IPS DF 6.9 (cell line): ENCODE results near the gene DDIT4.

ENCODE experiments used
- DNase-seq: peaks from one replicate; pipeline ENCODE4 v3.0.0-alpha.2; 2013; ENCODE audit warnings: low read depth, low spot score
- H3K27ac ChIP-seq: one replicate; pipeline ENCODE4 v1.5.1; 2013; ENCODE audit warnings: low read length, control low read depth
- H3K27me3 ChIP-seq: 2 replicates; pipeline ENCODE4 v1.6.1; 2013; ENCODE audit warnings: mild to moderate bottlenecking, low read length; ENCODE audit not compliant: control insufficient read depth, insufficient read depth
- H3K36me3 ChIP-seq: 2 replicates; pipeline ENCODE4 v1.6.1; 2013; ENCODE audit warnings: low read length; ENCODE audit not compliant: control insufficient read depth, insufficient read depth
- H3K4me1 ChIP-seq: 2 replicates; pipeline ENCODE4 v1.6.1; 2013; ENCODE audit warnings: low read length; ENCODE audit not compliant: control insufficient read depth, insufficient read depth
- H3K4me3 ChIP-seq: 2 replicates; pipeline ENCODE4 v1.5.1; 2013; ENCODE audit warnings: mild to moderate bottlenecking, low read length
- H3K9me3 ChIP-seq: 2 replicates; pipeline ENCODE4 v1.6.1; 2013; ENCODE audit warnings: low read length, inconsistent platforms; ENCODE audit not compliant: control insufficient read depth, insufficient read depth
- WGBS: extraction: QIAGEN DNeasy Blood & Tissue Kit; methylation state at CpG from one replicate; pipeline ENCODE4 v1.1.7; 2013; ENCODE audit warnings: mixed read lengths, missing lambda C conversion rate; ENCODE audit not compliant: insufficient read length, insufficient coverage; 5-methylcytosine and 5-hydroxymethylcytosine counted together

Gene DDIT4

DNA sequence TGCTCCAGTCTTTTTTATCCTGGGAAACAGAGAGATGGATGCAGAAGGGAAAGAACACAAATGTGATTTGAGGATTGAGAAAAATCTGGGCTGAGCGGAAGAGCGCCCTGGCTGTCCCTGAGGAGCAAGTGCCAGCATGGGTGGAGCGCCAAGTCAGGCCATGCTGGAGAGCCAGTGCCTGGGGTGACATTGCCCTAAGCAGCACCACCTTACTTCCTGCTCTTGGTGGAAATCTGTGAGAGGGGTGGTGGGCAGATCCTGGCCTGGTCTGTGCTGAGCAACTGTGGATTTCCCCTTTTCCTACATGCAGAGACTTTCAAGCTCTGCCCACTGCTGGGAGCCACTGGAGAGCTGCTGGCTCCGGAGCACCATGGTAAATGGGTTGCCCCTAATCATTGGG lies 36.9 kb downstream of the DDIT4 start:
- no peak for DNase-seq
- Histone ChIP-seq H3K27me3 (no peaks in the 10 kb centered on the region), H3K4me1 (peaks cover 3% of the 10 kb centered on the region), H3K27ac (no peak overlapping the region), H3K4me3 (no peak overlapping the region), H3K9me3 (no peaks in the 10 kb centered on the region), H3K36me3 (no peaks in the 10 kb centered on the region)
- no CpG with 5 or more reads among the region's 4 CpGs for whole genome bisulfite sequencing

- Histone ChIP-seq H3K27ac (no peak overlapping the region), H3K4me3 (no peak overlapping the region), H3K4me1 (peaks cover 3% of the 10 kb centered on the region), H3K27me3 (no peaks in the 10 kb centered on the region), H3K9me3 (no peaks in the 10 kb centered on the region), H3K36me3 (no peaks in the 10 kb centered on the region)
- no peak for DNase-seq
- WGBS = no CpG with 5 or more reads among the region's 7 CpGs
Observed at GRCh38 chr10:72311667-72312066, 37.9 kb downstream of the DDIT4 start.

DNA sequence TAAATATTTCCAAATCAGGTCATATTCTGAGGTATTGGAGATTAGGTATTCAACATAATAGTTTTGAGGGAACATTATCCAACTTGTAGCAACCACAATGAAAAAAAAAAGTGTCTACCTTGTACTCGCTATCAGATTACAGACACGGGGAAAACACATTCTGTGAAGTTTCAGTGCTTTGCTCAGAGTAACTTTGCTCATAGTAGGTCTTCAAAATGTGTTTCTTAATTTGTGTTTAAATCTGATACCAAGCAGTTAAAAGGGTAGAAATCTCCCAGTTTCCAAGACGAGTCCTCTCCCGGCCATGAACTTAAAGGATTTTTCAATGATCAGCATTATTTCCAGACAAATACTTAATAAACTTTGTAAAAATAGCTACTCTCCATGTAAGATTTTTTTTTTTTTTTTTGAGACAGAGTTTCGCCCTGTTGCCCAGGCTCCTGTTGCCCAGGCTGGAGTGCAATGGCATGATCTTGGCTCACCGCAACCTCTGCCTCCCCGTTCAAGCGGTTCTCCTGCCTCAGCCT lies 39.2 kb downstream of the DDIT4 start:
- Histone ChIP-seq H3K27ac (no peak overlapping the region), H3K9me3 (no peaks in the 10 kb centered on the region), H3K36me3 (no peaks in the 10 kb centered on the region), H3K4me1 (peaks cover 3% of the 10 kb centered on the region), H3K27me3 (no peaks in the 10 kb centered on the region), H3K4me3 (no peak overlapping the region)
- WGBS = no CpG with 5 or more reads among the region's 8 CpGs
- DNase-seq = no peak

DNA sequence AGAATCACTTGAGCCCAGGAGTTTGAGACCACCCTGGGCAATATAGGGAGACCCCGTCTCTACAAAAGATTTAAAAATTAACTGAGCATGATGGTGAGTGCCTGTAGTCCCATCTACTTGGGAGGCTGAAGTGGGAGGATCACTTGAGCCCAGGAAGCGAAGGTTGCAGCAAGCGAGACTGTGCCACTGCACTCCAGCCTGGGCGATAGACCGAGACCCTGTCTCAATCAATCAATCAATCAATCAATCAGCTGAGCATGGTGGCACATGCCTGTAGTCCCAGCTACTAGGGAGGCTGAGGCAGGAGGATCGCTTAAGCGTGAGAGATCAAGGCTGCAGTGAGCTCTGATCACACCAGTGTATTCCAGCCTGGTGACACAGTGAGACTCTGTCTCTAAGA lies 40.5 kb downstream of the DDIT4 start:
- H3K4me1 ChIP-seq = peaks cover 3% of the 10 kb centered on the region

DNA sequence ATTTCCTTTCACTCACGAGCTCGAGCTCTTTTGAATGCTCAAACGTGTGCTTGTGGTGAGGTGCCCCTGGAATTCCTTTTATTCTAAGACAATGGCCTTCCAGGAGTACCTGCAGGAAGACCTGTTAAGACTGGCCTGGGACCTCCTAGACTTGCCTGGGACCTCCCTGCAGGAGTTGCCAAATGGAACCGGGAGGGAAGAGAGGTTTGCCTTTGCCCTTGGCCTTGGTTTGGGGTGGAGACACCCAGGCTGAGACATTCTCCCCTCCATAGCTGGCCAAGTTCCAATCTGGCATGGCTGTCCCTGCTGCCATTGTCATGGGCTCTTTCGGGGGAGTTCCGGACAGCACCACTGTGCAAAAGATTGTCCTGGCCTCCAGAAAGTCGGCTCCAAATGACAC lies 41.3 kb downstream of the DDIT4 start:
- Histone ChIP-seq H3K36me3 (no peaks in the 10 kb centered on the region), H3K4me3 (no peak overlapping the region), H3K27ac (no peak overlapping the region), H3K4me1 (peaks cover 2% of the 10 kb centered on the region), H3K27me3 (no peaks in the 10 kb centered on the region), H3K9me3 (no peaks in the 10 kb centered on the region)
- WGBS = no CpG with 5 or more reads among the region's 7 CpGs
- no peak for DNase-seq

More for the DNA sequence above, 40.5 kb downstream of the DDIT4 start:
- WGBS = no CpG with 5 or more reads among the region's 7 CpGs
- H3K36me3 ChIP-seq = no peaks in the 10 kb centered on the region
- no peak overlapping the region for H3K4me3 ChIP-seq
- no peak overlapping the region for H3K27ac ChIP-seq
- DNase-seq = no peak
- no peaks in the 10 kb centered on the region for H3K9me3 ChIP-seq
- H3K27me3 ChIP-seq = no peaks in the 10 kb centered on the region

DNA sequence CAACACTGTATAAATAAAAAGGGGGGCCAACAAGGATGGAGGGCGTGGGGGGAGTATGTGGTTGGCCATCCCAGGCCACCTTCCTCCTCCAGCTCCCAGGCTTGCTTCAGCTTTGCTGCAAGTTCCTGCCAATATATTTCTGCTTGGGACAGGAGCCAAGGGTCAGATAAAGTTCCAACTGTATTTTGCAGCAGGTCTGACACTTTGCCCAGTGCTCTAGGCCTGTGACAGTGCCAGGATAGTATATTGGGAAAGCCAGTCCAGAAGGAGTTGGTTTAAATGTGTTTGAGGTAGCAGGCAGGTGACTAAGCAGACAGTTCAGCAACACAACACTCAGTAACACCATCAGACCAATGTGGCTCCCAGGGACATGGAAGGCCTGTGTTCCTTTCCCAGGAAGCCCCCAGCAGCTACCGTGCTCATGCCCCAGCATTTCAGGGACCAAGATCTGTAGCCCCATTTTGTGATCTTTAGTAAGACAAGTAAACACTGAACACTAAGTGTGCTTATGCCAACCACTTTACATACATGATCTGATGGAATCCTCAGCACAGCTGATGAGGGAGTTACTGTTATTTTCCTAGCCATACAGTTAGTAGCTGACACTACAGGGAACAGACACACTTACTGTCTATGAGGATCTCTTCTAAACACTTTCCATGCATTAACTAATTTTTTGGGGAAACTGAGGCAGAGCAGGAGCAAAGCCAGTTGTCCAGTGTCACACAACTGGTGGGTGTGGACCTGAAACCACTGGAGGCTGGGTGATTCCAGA lies 42.1 kb downstream of the DDIT4 start:
- DNase-seq = no peak
- Histone ChIP-seq H3K4me3 (no peak overlapping the region), H3K27me3 (no peaks in the 10 kb centered on the region), H3K36me3 (no peaks in the 10 kb centered on the region), H3K9me3 (no peaks in the 10 kb centered on the region), H3K27ac (no peak overlapping the region), H3K4me1 (peaks cover 2% of the 10 kb centered on the region)
- no CpG with 5 or more reads among the region's 2 CpGs for WGBS

DNA sequence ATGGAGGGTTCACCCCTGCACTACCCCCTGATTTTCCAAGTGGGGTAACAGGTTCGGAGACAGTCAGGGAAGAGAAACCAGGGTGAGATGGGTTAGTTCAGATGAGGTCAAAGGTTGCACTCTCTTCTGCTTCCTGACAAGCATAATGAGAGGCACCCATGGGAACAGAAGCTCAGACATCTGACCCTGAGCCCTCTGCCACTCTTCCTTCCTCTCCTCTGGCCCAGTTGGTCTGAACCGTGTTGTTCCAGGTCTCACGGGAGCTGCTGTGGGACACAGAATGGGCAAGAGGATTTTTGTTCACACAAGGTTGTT lies 42.6 kb downstream of the DDIT4 start:
- no peak overlapping the region for H3K27ac ChIP-seq
- H3K4me3 ChIP-seq = no peak overlapping the region
- DNase-seq = no peak
- no peaks in the 10 kb centered on the region for H3K27me3 ChIP-seq
- H3K9me3 ChIP-seq = no peaks in the 10 kb centered on the region
- no CpG with 5 or more reads among the region's 3 CpGs for WGBS
- H3K4me1 ChIP-seq = peaks cover 2% of the 10 kb centered on the region
- no peaks in the 10 kb centered on the region for H3K36me3 ChIP-seq

DNA sequence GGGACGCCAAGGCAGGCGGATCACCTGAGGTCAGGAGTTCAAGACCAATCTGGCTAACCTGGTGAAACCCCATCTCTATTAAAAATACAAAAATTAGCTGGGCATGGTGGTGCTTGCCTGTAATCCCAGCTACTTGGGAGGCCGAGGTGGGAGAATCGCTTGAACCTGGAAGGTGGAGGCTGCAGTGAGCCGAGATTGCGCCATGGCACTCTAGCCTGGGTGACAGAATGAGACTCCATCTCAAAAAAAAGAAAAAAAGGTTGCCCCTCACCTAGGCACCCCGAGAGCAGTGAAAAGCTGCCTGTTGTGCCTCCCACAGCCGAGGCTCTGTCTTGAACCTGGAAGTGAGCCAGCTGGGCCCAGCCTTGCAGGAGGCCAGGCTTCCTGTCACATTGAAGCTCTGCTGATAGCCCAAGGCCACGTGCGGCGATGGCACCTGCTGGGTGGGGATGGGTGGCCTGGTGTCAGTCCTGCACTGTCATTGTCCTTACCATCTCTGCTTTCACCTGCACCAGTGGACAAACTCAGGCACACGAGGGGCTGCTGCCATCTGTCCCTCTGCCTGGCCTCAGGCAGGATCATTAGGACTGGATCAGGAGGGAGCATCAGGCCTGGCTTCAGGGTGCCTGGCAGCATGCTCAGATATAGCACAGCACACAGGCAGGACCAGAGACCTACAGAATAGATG lies 43.2 kb downstream of the DDIT4 start:
- DNase-seq = no peak
- no peak overlapping the region for H3K4me3 ChIP-seq
- no CpG with 5 or more reads among the region's 12 CpGs for WGBS
- no peaks in the 10 kb centered on the region for H3K9me3 ChIP-seq
- peaks cover 3% of the 10 kb centered on the region for H3K4me1 ChIP-seq
- no peaks in the 10 kb centered on the region for H3K36me3 ChIP-seq
- H3K27me3 ChIP-seq = no peaks in the 10 kb centered on the region
- no peak overlapping the region for H3K27ac ChIP-seq

GRCh38 chr10:72318418-72319262 lies 44.9 kb downstream of the DDIT4 start:
- peaks cover 5% of the 10 kb centered on the region for H3K4me1 ChIP-seq
- WGBS = no CpG with 5 or more reads among the region's 10 CpGs

More at GRCh38 chr10:72318418-72319262, 44.9 kb downstream of the DDIT4 start:
- DNase-seq = no peak
- Histone ChIP-seq H3K36me3 (no peaks in the 10 kb centered on the region), H3K27me3 (no peaks in the 10 kb centered on the region), H3K4me3 (no peak overlapping the region), H3K27ac (no peak overlapping the region), H3K9me3 (no peaks in the 10 kb centered on the region)
